Adipocyte (in vitro differentiated cells): ENCODE measurements around the gene DPAGT1.

Experiments
- DNase-seq: peaks from one replicate; pipeline ENCODE4 v3.0.0-alpha.2; 2015; ENCODE audit warnings: low read depth
- H3K27me3 ChIP-seq: replicated peaks from 2 replicates; pipeline ENCODE4 v1.7.0; 2013; ENCODE audit warnings: mild to moderate bottlenecking, low read length, moderate library complexity; ENCODE audit not compliant: control insufficient read depth, insufficient read depth
- H3K36me3 ChIP-seq: 2 replicates; pipeline ENCODE4 v1.7.0; 2013; ENCODE audit warnings: low read length, mild to moderate bottlenecking, moderate library complexity; ENCODE audit not compliant: control insufficient read depth, insufficient read depth, severe bottlenecking
- H3K4me1 ChIP-seq: 2 replicates; pipeline ENCODE4 v1.7.0; 2013; ENCODE audit warnings: mild to moderate bottlenecking, low read length, moderate library complexity; ENCODE audit not compliant: control insufficient read depth, insufficient read depth
- H3K4me3 ChIP-seq: 2 replicates; pipeline ENCODE4 v1.7.0; 2013; ENCODE audit warnings: mild to moderate bottlenecking, low read length, moderate library complexity
- H3K9ac ChIP-seq: 2 replicates; pipeline ENCODE4 v1.7.0; 2013; ENCODE audit warnings: mild to moderate bottlenecking, low read length, moderate library complexity
- H3K9me3 ChIP-seq: 2 replicates; pipeline ENCODE4 v1.7.0; 2013; ENCODE audit warnings: mild to moderate bottlenecking, low read length, moderate library complexity; ENCODE audit not compliant: control insufficient read depth

Gene DPAGT1

DNA sequence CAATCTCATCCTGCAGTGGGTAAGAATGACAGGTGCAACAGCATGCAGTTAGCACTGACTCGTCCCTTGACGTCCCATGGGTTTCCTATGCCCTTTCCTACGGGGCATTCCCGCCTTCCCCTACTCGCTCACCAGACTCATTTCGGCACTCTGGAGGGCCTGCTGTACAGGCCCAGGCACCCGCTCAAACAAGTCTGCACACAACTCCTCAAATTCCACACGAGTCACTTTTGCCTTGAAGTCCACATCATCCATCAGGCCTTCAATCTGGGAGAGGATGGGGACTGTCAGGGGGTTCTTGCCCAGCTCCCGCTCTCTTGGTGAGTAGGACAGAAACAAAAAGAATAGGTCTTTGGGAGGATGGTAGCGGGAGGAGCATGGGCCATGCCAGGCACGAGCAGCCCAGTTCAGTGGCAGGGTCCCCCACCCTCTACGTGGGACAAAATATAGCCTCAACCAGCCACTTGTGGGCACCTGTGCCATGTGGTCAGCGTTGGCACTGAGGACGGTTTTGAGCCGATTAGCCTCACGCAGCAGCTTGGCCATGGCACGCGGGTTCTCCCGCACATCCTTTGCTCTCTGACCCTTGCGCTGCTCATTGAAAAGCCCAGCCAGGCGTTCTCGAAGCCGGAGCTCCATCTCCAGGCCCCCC, 49.4 kb downstream of the DPAGT1 start:
- H3K4me1 ChIP-seq: peaks cover 9% of the 10 kb centered on the region
- peaks cover 77% of the 10 kb centered on the region for H3K36me3 ChIP-seq
- no peak overlapping the region for H3K4me3 ChIP-seq
- DNase-seq: no peak
- H3K9ac ChIP-seq: no peak overlapping the region
- no peaks in the 10 kb centered on the region for H3K9me3 ChIP-seq
- H3K27me3 ChIP-seq: no peaks in the 10 kb centered on the region

DNA sequence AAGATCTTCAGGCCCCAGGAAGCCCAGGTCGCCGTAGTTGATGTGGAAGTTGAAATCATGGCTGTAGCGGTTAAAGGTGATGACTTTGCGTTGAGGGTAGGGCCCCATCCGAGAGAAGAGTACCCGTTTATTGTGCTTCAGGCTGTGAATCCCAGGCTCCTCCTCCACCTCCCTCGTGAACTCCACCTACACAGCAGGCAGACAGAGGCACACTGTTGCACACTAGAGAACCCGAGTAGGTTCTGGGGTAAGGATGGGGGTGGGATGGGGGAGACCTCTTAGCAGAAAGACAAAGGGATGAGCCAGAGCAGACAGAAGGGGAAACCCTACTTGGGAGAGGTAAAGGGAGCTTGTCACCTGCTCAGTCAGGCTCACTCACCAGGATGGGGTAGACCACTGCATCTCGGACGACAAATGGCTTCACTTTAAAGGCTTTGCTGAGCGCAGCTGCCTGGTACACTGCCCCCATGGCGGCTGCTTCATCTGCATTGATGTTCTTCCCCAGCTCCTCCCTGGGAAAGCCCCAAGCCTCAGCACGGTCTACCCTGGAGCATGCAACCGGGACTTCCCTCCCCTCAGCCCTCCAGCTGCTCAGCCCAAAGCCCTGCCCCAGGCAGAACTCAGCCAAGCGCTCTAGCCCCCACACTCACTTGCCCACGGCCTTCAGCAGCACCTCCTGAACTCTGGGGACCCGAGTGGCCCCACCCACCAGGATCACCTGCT, 50.1 kb downstream of the DPAGT1 start:
- H3K4me3 ChIP-seq: no peak overlapping the region
- H3K36me3 ChIP-seq: peaks cover 84% of the 10 kb centered on the region
- peaks cover 9% of the 10 kb centered on the region for H3K4me1 ChIP-seq
- H3K9ac ChIP-seq: no peak overlapping the region
- H3K27me3 ChIP-seq: no peaks in the 10 kb centered on the region
- DNase-seq: no peak
- H3K9me3 ChIP-seq: no peaks in the 10 kb centered on the region

DNA sequence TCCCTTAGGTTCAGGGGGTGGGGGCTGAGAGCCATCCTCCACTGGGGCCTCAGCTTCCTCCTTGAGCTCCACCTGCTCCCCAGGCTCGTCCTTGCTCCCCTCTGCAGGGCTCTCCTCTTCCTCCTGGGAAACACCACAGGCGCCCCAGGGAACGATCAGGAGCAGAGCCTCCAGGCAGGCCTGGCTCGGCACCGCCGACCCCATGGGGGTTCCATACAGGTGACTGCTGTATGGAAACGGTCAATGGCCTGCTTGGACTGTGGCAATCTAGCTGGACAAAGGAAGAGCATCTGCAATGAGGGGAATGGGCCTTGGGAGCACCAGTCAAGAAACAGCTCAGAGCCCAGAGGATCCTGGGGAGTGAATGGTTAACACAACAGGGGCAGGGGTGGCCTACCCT, 52.6 kb downstream of the DPAGT1 start:
- no peaks in the 10 kb centered on the region for H3K4me1 ChIP-seq
- no peak for DNase-seq
- H3K9me3 ChIP-seq: no peaks in the 10 kb centered on the region
- H3K27me3 ChIP-seq: no peaks in the 10 kb centered on the region
- no peak overlapping the region for H3K9ac ChIP-seq
- H3K4me3 ChIP-seq: no peak overlapping the region
- peaks cover 92% of the 10 kb centered on the region for H3K36me3 ChIP-seq

DNA sequence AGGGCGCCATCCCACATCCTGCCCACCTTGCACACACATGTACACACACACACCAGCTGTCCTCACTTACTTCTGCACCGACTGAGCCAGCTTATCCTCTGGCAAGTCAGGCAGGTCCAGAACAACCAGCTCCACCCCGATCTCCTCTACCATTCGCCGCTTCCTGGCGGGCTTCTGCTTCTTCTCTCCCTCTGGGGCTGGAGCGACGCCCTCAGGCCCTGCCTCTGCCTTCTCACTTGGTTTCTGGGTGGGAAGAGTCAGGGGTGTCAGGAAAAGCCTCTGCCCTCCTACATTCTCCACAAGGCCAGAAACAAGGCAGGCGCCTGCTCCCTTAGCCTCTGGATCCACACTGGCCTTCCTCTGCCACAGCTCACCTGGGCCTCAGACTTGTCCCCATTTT, 53.0 kb downstream of the DPAGT1 start:
- Histone ChIP-seq H3K27me3 (no peaks in the 10 kb centered on the region), H3K9ac (no peak overlapping the region), H3K4me3 (no peak overlapping the region), H3K4me1 (no peaks in the 10 kb centered on the region), H3K9me3 (no peaks in the 10 kb centered on the region), H3K36me3 (peaks cover 88% of the 10 kb centered on the region)
- no peak for DNase-seq

DNA sequence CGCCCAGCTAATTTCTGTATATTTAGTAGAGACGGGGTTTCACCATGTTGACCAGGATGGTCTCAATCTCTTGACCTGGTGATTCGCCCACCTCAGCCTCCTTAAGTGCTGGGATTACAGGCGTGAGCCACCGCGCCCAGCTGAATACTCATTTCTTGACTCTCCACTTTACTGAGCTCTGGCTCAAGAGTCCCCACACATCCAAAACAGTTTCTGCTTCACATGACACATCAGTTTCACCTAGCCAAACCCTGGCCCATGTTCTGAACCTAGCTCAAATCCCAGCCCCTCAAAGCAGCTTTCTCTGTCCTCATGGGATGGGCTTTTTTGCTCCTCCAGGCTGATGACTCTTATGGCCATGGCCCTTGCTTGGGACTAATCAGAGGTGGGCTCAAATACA, 54.4 kb downstream of the DPAGT1 start:
- Histone ChIP-seq H3K9me3 (no peaks in the 10 kb centered on the region), H3K4me1 (no peaks in the 10 kb centered on the region), H3K4me3 (no peak overlapping the region), H3K27me3 (no peaks in the 10 kb centered on the region), H3K9ac (no peak overlapping the region), H3K36me3 (peaks cover 73% of the 10 kb centered on the region)
- DNase-seq: no peak
